ENCODE measurements around the gene PRRC1. TPM values are rescaled to one million over a fixed set of nuclear protein-coding genes. Genes with fewer than 3 reads are reported as not detected.

The PRRC1 gene
- total RNA-seq, 1 donor from 2014 or later, result 85.8 TPM

- TF ChIP-seq CTCF (IDR thresholded peaks at IDR 0.05; ENCODE audit: unreplicated experiment), result no peak
- H3K27ac Mint-ChIP-seq, result no peak overlapping the region
- no peaks in the 10 kb centered on the region for H3K27me3 Mint-ChIP-seq (ENCODE audit: low read depth)
- H3K9me3 Mint-ChIP-seq, result peaks cover 7% of the 10 kb centered on the region
- no peak for DNase-seq (ENCODE audit: low spot score in 2 of 2, unreplicated experiment in 2 of 2)
- peaks cover 41% of the 10 kb centered on the region for H3K36me3 Mint-ChIP-seq
- no peak overlapping the region for H3K4me3 Mint-ChIP-seq
- no peaks in the 10 kb centered on the region for H3K4me1 Mint-ChIP-seq
Observed at GRCh38 chr5:127549551-127549950, 32.1 kb downstream of the PRRC1 start.

- no peaks in the 10 kb centered on the region for H3K4me1 Mint-ChIP-seq
- H3K9me3 Mint-ChIP-seq, result peaks cover 4% of the 10 kb centered on the region
- TF ChIP-seq CTCF (IDR thresholded peaks at IDR 0.05; ENCODE audit: unreplicated experiment), result no peak
- H3K27ac Mint-ChIP-seq, result no peak overlapping the region
- no peak for DNase-seq (ENCODE audit: low spot score in 2 of 2, unreplicated experiment in 2 of 2)
- no peaks in the 10 kb centered on the region for H3K27me3 Mint-ChIP-seq (ENCODE audit: low read depth)
- peaks cover 43% of the 10 kb centered on the region for H3K36me3 Mint-ChIP-seq
- H3K4me3 Mint-ChIP-seq, result no peak overlapping the region
Observed at GRCh38 chr5:127550652-127551409, 33.4 kb downstream of the PRRC1 start.

DNA sequence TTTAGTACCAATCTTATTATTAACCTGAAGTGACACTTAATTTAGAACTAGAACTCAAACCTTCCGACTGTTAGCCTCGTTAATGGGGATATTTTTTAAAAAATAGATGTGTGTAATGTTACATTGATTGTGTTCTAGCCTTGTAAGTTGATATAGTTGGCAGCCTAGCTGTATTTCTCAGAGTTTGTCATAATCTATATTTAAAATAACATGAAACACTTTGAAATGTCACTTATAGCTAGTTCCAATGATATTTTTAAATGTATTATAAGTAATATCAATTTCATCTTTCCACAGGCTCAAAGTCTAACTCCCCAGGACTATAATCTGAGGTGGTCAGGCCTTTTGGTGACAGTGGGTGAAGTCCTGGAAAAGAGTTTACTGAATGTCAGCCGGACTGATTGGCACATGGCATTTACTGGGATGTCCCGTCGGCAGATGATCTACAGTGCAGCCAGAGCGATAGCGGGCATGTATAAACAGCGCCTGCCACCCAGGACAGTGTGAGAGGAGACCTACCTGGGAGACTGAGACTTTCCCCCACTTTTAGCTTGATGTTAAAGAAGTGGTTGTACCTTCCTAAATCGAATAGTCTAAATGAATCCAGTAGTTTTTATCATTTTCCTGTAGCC lies 34.1 kb downstream of the PRRC1 start:
- H3K9me3 Mint-ChIP-seq, result no peaks in the 10 kb centered on the region
- H3K27ac Mint-ChIP-seq, result no peak overlapping the region
- peaks cover 38% of the 10 kb centered on the region for H3K36me3 Mint-ChIP-seq
- DNase-seq (ENCODE audit: low spot score in 2 of 2, unreplicated experiment in 2 of 2), result no peak
- peaks cover 3% of the 10 kb centered on the region for H3K4me1 Mint-ChIP-seq
- TF ChIP-seq CTCF (IDR thresholded peaks at IDR 0.05; ENCODE audit: unreplicated experiment), result no peak
- no peaks in the 10 kb centered on the region for H3K27me3 Mint-ChIP-seq (ENCODE audit: low read depth)
- no peak overlapping the region for H3K4me3 Mint-ChIP-seq

DNA sequence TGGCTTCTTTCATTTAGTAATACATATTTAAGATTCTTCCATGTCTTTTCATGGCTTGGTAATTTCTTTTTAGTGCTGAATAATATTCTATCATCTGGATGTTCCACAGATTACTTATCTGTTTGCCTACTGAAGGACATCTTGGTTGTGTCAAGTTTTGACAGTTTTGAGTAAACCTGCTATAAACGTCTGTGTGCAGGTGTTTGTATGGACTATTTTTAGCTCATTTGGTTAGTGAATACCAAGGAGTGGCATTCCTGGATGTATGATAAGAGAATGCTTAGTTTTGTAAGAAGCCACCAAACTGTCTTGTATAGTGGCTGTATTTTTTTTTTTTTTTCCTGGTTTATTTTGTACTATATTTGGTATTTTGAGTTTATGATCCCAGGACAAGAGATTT lies 38.4 kb downstream of the PRRC1 start:
- peaks cover 31% of the 10 kb centered on the region for H3K36me3 Mint-ChIP-seq
- no peak for DNase-seq (ENCODE audit: low spot score in 2 of 2, unreplicated experiment in 2 of 2)
- peaks cover 5% of the 10 kb centered on the region for H3K9me3 Mint-ChIP-seq
- peak overlapping the region; percentile 76 for H3K27ac Mint-ChIP-seq
- peaks cover 7% of the 10 kb centered on the region for H3K4me1 Mint-ChIP-seq
- no peak overlapping the region for H3K4me3 Mint-ChIP-seq
- no peaks in the 10 kb centered on the region for H3K27me3 Mint-ChIP-seq (ENCODE audit: low read depth)
- no peak for TF ChIP-seq CTCF (IDR thresholded peaks at IDR 0.05; ENCODE audit: unreplicated experiment)

GRCh38 chr5:127556609-127557334 lies 39.3 kb downstream of the PRRC1 start:
- Mint-ChIP-seq H3K36me3 (peaks cover 28% of the 10 kb centered on the region), H3K4me3 (no peak overlapping the region)

More at GRCh38 chr5:127556609-127557334, 39.3 kb downstream of the PRRC1 start:
- Mint-ChIP-seq H3K27ac (no peak overlapping the region), H3K27me3 (ENCODE audit: low read depth) (no peaks in the 10 kb centered on the region), H3K9me3 (peaks cover 5% of the 10 kb centered on the region), H3K4me1 (peaks cover 7% of the 10 kb centered on the region)
- no peak for TF ChIP-seq CTCF (IDR thresholded peaks at IDR 0.05; ENCODE audit: unreplicated experiment)
- DNase-seq (ENCODE audit: low spot score in 2 of 2, unreplicated experiment in 2 of 2), result no peak

All from mesothelial cell of epicardium (in vitro differentiated cells).